ENCODE data around the gene FOXE3. TPM values are rescaled to one million over a fixed set of nuclear protein-coding genes. Genes with fewer than 3 reads are reported as not detected.

Gene FOXE3
- total and polyA plus RNA-seq, 4 donors: not detected

DNA sequence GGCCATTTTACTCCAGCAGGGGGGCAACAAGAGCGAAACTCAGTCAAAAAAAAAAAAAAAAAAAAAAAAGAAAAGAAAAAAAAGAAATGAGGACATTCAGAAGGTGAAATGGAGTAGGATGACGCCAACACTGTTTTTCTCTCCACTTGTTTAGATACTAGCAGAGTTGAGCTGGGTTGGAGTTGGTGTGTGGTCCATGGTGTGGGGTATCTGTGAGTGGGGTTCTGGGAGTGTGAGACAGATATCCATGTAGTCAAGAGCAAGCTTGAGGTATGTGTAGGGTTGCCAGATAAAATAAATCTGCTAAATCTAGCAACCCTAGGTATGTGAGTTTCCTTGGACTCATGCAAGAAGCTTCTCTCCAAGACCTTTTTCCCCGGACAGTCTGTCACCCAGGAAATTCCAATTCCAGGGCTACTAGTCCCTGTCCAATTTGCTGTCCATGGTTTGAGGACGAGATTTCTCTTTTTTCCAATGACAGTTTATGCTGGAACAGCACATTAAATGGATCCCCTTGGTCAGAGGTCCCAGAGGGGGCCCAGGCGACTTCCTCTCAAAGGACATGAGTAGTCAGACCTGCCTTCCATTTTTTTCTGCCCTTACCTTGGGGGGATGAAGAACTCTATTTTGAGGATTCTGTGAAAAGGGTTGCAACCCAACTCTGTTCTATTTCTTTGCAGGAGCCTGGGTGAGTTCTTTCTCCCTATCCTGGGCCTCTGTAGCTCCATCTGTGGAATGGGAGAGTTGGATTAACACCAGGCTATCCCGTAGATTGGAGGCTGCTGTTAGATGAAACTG, 19.6 kb downstream of the FOXE3 start:
- Histone ChIP-seq H3K9me3 (ENCODE audit: control insufficient read depth in 4 of 4, low read length in 3 of 4) (no peaks in the 10 kb centered on the region), H3K27ac (ENCODE audit: low read depth in 1 of 2, low read length in 2 of 2) (no peak overlapping the region), H3K36me3 (ENCODE audit: control insufficient read depth in 4 of 4, insufficient read depth in 3 of 4, low read depth in 1 of 4, low read length in 3 of 4) (no peaks in the 10 kb centered on the region), H3K9ac (ENCODE audit: low read depth in 1 of 2, low read length in 2 of 2) (no peak overlapping the region), H3K4me1 (ENCODE audit: control insufficient read depth in 4 of 4, insufficient read depth in 4 of 4, low read length in 3 of 4) (peaks cover 10 to 30% (median 22%) of the 10 kb centered on the region in 4 donors), H3K27me3 (ENCODE audit: control insufficient read depth in 4 of 4, insufficient read depth in 4 of 4, low read length in 3 of 4) (peaks cover 0 to 2% (median 0%) of the 10 kb centered on the region in 4 donors), H3K4me3 (ENCODE audit: low read depth in 1 of 3, low read length in 3 of 3) (no peak overlapping the region)
- 73% methylated on average over 6 of the region's 6 CpGs for WGBS
- DNase-seq (ENCODE audit: low spot score): no peak
- TF ChIP-seq, protein P1, sequence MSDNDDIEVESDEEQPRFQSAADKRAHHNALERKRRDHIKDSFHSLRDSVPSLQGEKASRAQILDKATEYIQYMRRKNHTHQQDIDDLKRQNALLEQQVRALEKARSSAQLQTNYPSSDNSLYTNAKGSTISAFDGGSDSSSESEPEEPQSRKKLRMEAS (IDR thresholded peaks at IDR 0.05): no peak
- TF ChIP-seq HNF4A (conservative IDR thresholded peaks at IDR 0.05): no peak
- no peak for TF ChIP-seq GABPA (IDR thresholded peaks at IDR 0.05 in 1 of 2, conservative IDR thresholded peaks at IDR 0.05 in 1 of 2)
- no peak for TF ChIP-seq JUND (IDR thresholded peaks at IDR 0.05)
- TF ChIP-seq YY1 (IDR thresholded peaks at IDR 0.05): no peak
- TF ChIP-seq FOXA1 (IDR thresholded peaks at IDR 0.05): no peak
- no peak for TF ChIP-seq NR2F2 (IDR thresholded peaks at IDR 0.05)
- TF ChIP-seq, protein P2, sequence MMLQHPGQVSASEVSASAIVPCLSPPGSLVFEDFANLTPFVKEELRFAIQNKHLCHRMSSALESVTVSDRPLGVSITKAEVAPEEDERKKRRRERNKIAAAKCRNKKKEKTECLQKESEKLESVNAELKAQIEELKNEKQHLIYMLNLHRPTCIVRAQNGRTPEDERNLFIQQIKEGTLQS (IDR thresholded peaks at IDR 0.05): no peak
- TF ChIP-seq, protein P3, sequence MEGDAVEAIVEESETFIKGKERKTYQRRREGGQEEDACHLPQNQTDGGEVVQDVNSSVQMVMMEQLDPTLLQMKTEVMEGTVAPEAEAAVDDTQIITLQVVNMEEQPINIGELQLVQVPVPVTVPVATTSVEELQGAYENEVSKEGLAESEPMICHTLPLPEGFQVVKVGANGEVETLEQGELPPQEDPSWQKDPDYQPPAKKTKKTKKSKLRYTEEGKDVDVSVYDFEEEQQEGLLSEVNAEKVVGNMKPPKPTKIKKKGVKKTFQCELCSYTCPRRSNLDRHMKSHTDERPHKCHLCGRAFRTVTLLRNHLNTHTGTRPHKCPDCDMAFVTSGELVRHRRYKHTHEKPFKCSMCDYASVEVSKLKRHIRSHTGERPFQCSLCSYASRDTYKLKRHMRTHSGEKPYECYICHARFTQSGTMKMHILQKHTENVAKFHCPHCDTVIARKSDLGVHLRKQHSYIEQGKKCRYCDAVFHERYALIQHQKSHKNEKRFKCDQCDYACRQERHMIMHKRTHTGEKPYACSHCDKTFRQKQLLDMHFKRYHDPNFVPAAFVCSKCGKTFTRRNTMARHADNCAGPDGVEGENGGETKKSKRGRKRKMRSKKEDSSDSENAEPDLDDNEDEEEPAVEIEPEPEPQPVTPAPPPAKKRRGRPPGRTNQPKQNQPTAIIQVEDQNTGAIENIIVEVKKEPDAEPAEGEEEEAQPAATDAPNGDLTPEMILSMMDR (IDR thresholded peaks at IDR 0.05; ENCODE audit: low read depth, low read length, missing input control): no peak
- no peak for TF ChIP-seq TAF1 (conservative IDR thresholded peaks at IDR 0.05)
- TF ChIP-seq, protein P4, sequence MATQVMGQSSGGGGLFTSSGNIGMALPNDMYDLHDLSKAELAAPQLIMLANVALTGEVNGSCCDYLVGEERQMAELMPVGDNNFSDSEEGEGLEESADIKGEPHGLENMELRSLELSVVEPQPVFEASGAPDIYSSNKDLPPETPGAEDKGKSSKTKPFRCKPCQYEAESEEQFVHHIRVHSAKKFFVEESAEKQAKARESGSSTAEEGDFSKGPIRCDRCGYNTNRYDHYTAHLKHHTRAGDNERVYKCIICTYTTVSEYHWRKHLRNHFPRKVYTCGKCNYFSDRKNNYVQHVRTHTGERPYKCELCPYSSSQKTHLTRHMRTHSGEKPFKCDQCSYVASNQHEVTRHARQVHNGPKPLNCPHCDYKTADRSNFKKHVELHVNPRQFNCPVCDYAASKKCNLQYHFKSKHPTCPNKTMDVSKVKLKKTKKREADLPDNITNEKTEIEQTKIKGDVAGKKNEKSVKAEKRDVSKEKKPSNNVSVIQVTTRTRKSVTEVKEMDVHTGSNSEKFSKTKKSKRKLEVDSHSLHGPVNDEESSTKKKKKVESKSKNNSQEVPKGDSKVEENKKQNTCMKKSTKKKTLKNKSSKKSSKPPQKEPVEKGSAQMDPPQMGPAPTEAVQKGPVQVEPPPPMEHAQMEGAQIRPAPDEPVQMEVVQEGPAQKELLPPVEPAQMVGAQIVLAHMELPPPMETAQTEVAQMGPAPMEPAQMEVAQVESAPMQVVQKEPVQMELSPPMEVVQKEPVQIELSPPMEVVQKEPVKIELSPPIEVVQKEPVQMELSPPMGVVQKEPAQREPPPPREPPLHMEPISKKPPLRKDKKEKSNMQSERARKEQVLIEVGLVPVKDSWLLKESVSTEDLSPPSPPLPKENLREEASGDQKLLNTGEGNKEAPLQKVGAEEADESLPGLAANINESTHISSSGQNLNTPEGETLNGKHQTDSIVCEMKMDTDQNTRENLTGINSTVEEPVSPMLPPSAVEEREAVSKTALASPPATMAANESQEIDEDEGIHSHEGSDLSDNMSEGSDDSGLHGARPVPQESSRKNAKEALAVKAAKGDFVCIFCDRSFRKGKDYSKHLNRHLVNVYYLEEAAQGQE (IDR thresholded peaks at IDR 0.05): no peak
- TF ChIP-seq, protein P5, sequence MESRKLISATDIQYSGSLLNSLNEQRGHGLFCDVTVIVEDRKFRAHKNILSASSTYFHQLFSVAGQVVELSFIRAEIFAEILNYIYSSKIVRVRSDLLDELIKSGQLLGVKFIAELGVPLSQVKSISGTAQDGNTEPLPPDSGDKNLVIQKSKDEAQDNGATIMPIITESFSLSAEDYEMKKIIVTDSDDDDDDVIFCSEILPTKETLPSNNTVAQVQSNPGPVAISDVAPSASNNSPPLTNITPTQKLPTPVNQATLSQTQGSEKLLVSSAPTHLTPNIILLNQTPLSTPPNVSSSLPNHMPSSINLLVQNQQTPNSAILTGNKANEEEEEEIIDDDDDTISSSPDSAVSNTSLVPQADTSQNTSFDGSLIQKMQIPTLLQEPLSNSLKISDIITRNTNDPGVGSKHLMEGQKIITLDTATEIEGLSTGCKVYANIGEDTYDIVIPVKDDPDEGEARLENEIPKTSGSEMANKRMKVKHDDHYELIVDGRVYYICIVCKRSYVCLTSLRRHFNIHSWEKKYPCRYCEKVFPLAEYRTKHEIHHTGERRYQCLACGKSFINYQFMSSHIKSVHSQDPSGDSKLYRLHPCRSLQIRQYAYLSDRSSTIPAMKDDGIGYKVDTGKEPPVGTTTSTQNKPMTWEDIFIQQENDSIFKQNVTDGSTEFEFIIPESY (IDR thresholded peaks at IDR 0.05): no peak
- TF ChIP-seq SP1 (IDR thresholded peaks at IDR 0.05): no peak
